Measurements from ENCODE around the gene SLIT3. TPM values are rescaled to one million over a fixed set of nuclear protein-coding genes. Genes with fewer than 3 reads are reported as not detected.

Gene SLIT3
- total RNA-seq, 1 experiment from 2014 or later = 0.92 TPM

DNA sequence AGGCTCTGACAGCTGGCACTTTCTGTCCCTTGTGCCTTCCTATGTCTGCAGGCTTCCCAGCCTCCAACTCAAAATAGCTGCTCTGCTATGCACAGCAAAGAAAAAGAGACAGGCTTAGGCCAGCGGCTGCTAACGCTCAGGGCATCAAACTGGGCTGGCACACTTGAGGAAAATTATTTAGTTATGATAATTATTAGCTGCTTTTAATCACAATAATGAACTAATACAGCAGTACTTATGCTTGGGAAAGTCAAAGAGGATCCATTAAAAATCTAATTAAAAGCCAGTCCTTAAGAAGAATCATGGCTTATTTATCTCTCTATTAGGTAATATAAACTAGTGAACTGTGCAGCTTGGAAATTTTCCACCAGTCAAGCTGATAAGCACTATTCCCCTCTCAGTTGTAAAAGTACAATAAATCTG lies 233.2 kb downstream of the SLIT3 start:
- no peaks in the 10 kb centered on the region for H4K20me1 ChIP-seq (ENCODE audit: control insufficient read depth, insufficient read depth, insufficient read length)
- H2BK15ac ChIP-seq (ENCODE audit: low read depth, low read length) = no peak overlapping the region
- no peak overlapping the region for H2BK20ac ChIP-seq (ENCODE audit: low read depth, low read length, poor library complexity, severe bottlenecking)
- no peak overlapping the region for H3K9ac ChIP-seq (ENCODE audit: extremely low read depth, insufficient read length, low read length)
- H4K8ac ChIP-seq (replicated peaks; ENCODE audit: insufficient read length, low read depth, low read length) = no peak overlapping the region
- no peak overlapping the region for H2AK5ac ChIP-seq (ENCODE audit: insufficient read length, low read length)
- H3K4ac ChIP-seq (ENCODE audit: low read depth, low read length) = no peak overlapping the region
- H3K79me1 ChIP-seq (ENCODE audit: insufficient read depth, low read depth, low read length, poor library complexity, severe bottlenecking) = no peaks in the 10 kb centered on the region
- H3K4me1 ChIP-seq (ENCODE audit: insufficient read depth, low read length) = peaks cover 16% of the 10 kb centered on the region
- no peak overlapping the region for H3K4me3 Mint-ChIP-seq
- H3K9me3 Mint-ChIP-seq = no peaks in the 10 kb centered on the region
- H3K27ac ChIP-seq (ENCODE audit: insufficient read length, low read depth, low read length) = no peak overlapping the region
- H3K23ac ChIP-seq (ENCODE audit: insufficient read length, low read depth, low read length) = no peak overlapping the region
- no peak overlapping the region for H4K5ac ChIP-seq (ENCODE audit: insufficient read length, low read depth, low read length)
- H2BK5ac ChIP-seq (ENCODE audit: insufficient read length, low read length) = no peak overlapping the region
- no peak overlapping the region for H2AFZ ChIP-seq (ENCODE audit: low read length)
- H2BK12ac ChIP-seq (ENCODE audit: insufficient read length, low read depth, low read length) = no peak overlapping the region
- no peak overlapping the region for H3K14ac ChIP-seq (ENCODE audit: insufficient read depth, low read length)
- no peaks in the 10 kb centered on the region for H3K79me2 ChIP-seq (ENCODE audit: insufficient read depth, low read length)
- no peaks in the 10 kb centered on the region for H3K9me3 ChIP-seq (ENCODE audit: control insufficient read depth, low read depth, low read length)
- no peak overlapping the region for H3K27ac Mint-ChIP-seq
- H3K36me3 Mint-ChIP-seq (ENCODE audit: insufficient read depth in 1 of 3, low read depth in 3 of 3) = no peaks in the 10 kb centered on the region
- peaks cover 46 to 56% of the 10 kb centered on the region in 2 experiments for H3K4me1 Mint-ChIP-seq
- no peak overlapping the region for H2BK120ac ChIP-seq (ENCODE audit: low read depth, low read length, poor library complexity, severe bottlenecking)
- H3T11ph ChIP-seq (ENCODE audit: low read length) = no peak overlapping the region
- no peaks in the 10 kb centered on the region; the same call in 1 of the 2 replicates for H3K27me3 ChIP-seq (ENCODE audit: insufficient read depth, low read length)
- no peak overlapping the region for H4K91ac ChIP-seq (ENCODE audit: insufficient read length, low read depth, low read length)
- TF ChIP-seq, protein P1, sequence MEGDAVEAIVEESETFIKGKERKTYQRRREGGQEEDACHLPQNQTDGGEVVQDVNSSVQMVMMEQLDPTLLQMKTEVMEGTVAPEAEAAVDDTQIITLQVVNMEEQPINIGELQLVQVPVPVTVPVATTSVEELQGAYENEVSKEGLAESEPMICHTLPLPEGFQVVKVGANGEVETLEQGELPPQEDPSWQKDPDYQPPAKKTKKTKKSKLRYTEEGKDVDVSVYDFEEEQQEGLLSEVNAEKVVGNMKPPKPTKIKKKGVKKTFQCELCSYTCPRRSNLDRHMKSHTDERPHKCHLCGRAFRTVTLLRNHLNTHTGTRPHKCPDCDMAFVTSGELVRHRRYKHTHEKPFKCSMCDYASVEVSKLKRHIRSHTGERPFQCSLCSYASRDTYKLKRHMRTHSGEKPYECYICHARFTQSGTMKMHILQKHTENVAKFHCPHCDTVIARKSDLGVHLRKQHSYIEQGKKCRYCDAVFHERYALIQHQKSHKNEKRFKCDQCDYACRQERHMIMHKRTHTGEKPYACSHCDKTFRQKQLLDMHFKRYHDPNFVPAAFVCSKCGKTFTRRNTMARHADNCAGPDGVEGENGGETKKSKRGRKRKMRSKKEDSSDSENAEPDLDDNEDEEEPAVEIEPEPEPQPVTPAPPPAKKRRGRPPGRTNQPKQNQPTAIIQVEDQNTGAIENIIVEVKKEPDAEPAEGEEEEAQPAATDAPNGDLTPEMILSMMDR (conservative IDR thresholded peaks at IDR 0.05) = no peak
- H3K23me2 ChIP-seq (ENCODE audit: insufficient read length, low read depth, low read length, poor library complexity, severe bottlenecking) = no peaks in the 10 kb centered on the region
- no CpG with 5 or more reads among the region's 2 CpGs for WGBS (ENCODE audit: extremely low coverage, insufficient read length, low lambda C conversion rate)
- DNase-seq = no peak
- H3K27me3 Mint-ChIP-seq (ENCODE audit: low read depth) = peaks cover 17% of the 10 kb centered on the region
- H3K4me2 ChIP-seq (ENCODE audit: insufficient read depth, insufficient read length, low read length) = no peak overlapping the region
- no peak overlapping the region for H3K56ac ChIP-seq (ENCODE audit: insufficient read length, low read depth, low read length)
- H3K18ac ChIP-seq (ENCODE audit: insufficient read length, low read depth, low read length) = no peak overlapping the region
